Neural crest cell (in vitro differentiated cells): ENCODE results near the gene PDE6A. TPM values are rescaled to one million over a fixed set of nuclear protein-coding genes. Genes with fewer than 3 reads are reported as not detected.

Experiments used
- DNase-seq: peaks from one replicate; pipeline ENCODE4 v3.0.0; 2021; ENCODE audit warnings: low read depth, mixed read lengths, low spot score
- H3K27ac Mint-ChIP-seq: one replicate; pipeline ENCODE4 v1.8.0; 2021; ENCODE audit warnings: mild to moderate bottlenecking, mixed read lengths; ENCODE audit not compliant: unreplicated experiment
- H3K27me3 Mint-ChIP-seq: 2 replicates; pipeline ENCODE4 v1.8.0; 2021; ENCODE audit warnings: low read depth, mild to moderate bottlenecking, mixed read lengths
- H3K36me3 Mint-ChIP-seq: 2 replicates; pipeline ENCODE4 v1.8.0; 2021; ENCODE audit warnings: low read depth, mild to moderate bottlenecking, mixed read lengths
- H3K4me1 Mint-ChIP-seq: 2 replicates; pipeline ENCODE4 v1.8.0; 2021; ENCODE audit warnings: mixed read lengths
- H3K4me3 Mint-ChIP-seq: one replicate; pipeline ENCODE4 v1.8.0; 2021; ENCODE audit warnings: mild to moderate bottlenecking, mixed read lengths
- H3K9me3 Mint-ChIP-seq: 2 replicates; pipeline ENCODE4 v1.8.0; 2021; ENCODE audit warnings: mixed read lengths
- CTCF ChIP-seq: fragments of 200-600 bp; sonication (generic); conservative IDR thresholded peaks from 2 replicates; pipeline ENCODE4 v1.5.0; 2021; ENCODE audit warnings: antibody characterized with exemption, mild to moderate bottlenecking
- total RNA-seq: library from RNA; stranded (reverse); gene quantifications from 2 replicates; pipeline ENCODE4 v1.2.1, GENCODE V29; 2021

Gene PDE6A
- total RNA-seq, 1 donor from 2014 or later = not detected

DNA sequence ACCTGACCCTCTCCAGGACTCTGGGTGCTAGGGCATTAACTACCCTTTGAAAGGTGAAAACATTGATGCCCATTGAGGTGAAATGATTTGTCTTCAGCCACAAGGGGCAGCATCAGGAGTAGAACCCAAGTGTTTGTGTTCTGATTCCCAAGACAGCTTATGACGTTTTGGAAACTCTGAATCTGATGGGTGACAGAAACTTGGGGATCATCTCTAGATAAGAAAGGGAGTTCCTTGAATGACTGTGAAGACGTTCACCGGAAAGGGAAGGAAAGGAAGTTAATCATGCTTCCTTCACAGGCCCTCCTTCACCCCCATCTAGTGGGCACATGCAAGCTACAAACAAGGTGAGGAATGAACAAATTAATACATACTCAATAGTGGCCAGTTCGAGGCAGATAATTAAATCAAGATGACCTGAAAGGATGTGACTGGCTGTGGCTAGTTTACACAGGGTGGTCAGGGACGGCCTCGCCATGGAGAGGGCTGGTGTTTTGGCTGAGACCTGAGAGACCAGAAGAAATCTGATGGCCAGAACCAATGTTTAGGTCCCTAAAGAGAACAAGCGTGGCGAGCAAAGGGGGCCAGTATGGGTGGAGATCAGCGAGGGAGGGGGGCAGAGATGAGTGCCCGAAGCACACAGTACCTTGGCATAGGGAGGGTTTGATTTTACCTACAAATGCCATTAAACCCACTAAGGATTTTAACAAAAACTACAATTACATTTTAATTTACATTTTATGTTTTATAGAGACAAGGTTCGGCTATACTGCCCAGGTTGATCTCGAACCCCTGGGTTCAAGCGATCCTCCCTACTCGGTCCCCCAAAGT is 15.0 kb upstream of the PDE6A start:
- Mint-ChIP-seq H3K27ac (peak overlapping the region; percentile 63), H3K4me1 (peaks cover 29% of the 10 kb centered on the region), H3K27me3 (no peaks in the 10 kb centered on the region), H3K9me3 (no peaks in the 10 kb centered on the region), H3K36me3 (no peaks in the 10 kb centered on the region), H3K4me3 (peak overlapping the region; percentile 89)
- peak; percentile 58 for TF ChIP-seq CTCF
- DNase-seq = no peak

DNA sequence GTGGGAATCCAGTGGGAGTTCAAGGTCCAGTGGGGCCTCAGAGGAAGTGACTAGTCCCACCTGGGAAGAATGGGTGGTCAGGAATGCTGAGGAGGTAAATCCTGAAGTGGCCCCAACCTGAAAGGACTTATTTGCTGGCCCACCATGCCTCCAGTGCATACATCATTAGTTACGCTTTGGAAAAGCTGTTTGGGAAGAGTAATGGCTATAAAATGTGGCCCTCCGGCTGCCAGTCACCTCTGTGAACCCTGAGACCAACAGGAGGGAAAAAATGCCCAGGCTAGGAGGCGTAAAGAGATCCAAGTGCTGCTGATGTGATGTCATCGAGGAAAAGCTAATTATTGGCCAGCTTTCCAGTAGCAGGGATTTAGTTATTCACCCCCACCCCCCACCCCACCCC is 13.3 kb upstream of the PDE6A start:
- no peaks in the 10 kb centered on the region for H3K27me3 Mint-ChIP-seq
- no peak overlapping the region for H3K27ac Mint-ChIP-seq
- DNase-seq = no peak
- TF ChIP-seq CTCF = no peak
- H3K4me3 Mint-ChIP-seq = no peak overlapping the region
- H3K36me3 Mint-ChIP-seq = no peaks in the 10 kb centered on the region
- peaks cover 29% of the 10 kb centered on the region for H3K4me1 Mint-ChIP-seq
- no peaks in the 10 kb centered on the region for H3K9me3 Mint-ChIP-seq

- Mint-ChIP-seq H3K4me1 (peaks cover 19% of the 10 kb centered on the region), H3K27ac (no peak overlapping the region), H3K27me3 (no peaks in the 10 kb centered on the region), H3K36me3 (no peaks in the 10 kb centered on the region), H3K4me3 (no peak overlapping the region), H3K9me3 (no peaks in the 10 kb centered on the region)
- DNase-seq = no peak
- TF ChIP-seq CTCF = no peak
Observed at GRCh38 chr5:149956685-149957084, 12.1 kb upstream of the PDE6A start.

DNA sequence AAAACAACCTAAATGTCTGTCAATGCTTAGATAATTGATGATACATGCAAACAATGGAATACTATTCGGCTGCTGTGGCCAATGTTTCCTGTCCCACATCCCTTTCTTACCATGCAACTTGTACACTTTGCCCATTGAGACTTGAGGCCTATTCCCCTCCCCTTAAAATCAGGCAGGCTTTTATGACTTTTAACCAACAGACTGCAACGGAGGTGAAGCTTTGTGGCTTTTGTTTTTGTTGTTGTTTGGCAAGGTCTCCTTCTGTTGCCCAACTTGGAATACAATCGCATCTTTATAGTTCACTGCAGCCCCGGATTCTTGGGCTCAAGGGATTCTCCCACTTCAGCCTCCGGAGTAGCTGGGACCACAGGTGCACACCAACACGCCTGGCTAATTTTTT is 10.2 kb upstream of the PDE6A start:
- Mint-ChIP-seq H3K4me3 (no peak overlapping the region), H3K9me3 (no peaks in the 10 kb centered on the region), H3K27ac (no peak overlapping the region), H3K27me3 (no peaks in the 10 kb centered on the region), H3K36me3 (no peaks in the 10 kb centered on the region), H3K4me1 (peaks cover 6% of the 10 kb centered on the region)
- TF ChIP-seq CTCF = no peak
- DNase-seq = no peak

- H3K27me3 Mint-ChIP-seq = no peaks in the 10 kb centered on the region
- H3K4me1 Mint-ChIP-seq = no peaks in the 10 kb centered on the region
- DNase-seq = no peak
- no peak overlapping the region for H3K27ac Mint-ChIP-seq
- H3K4me3 Mint-ChIP-seq = no peak overlapping the region
- H3K36me3 Mint-ChIP-seq = no peaks in the 10 kb centered on the region
- no peak for TF ChIP-seq CTCF
- H3K9me3 Mint-ChIP-seq = no peaks in the 10 kb centered on the region
Observed at GRCh38 chr5:149953436-149954121, 9.0 kb upstream of the PDE6A start.
